HG03196 (cell line): ENCODE data around the gene MDC1.
"Not testable (repeated sequence)": the region's sequence is repeated elsewhere in the genome, so short reads cannot be mapped to it uniquely, and the experiment has no call there.

Experiments used
- ATAC-seq: cut with Tn5 transposase; IDR thresholded peaks from one replicate; pipeline ENCODE4 v1.9.1; 2021; ENCODE audit not compliant: unreplicated experiment

MDC1 gene

GRCh38 chr6:30683183-30683979, 33.7 kb downstream of the MDC1 start:
- no peak for ATAC-seq

- peak; percentile 37 for ATAC-seq
Observed at GRCh38 chr6:30682143-30683117, 34.7 kb downstream of the MDC1 start.

- no peak for ATAC-seq
Observed at GRCh38 chr6:30681766-30682142, 35.3 kb downstream of the MDC1 start.

- no peak for ATAC-seq
Observed at GRCh38 chr6:30679765-30680535, 37.1 kb downstream of the MDC1 start.

- no peak for ATAC-seq
Observed at GRCh38 chr6:30678964-30679726, 37.9 kb downstream of the MDC1 start.

GRCh38 chr6:30676660-30677285, 40.3 kb downstream of the MDC1 start:
- no peak for ATAC-seq

- peak; percentile 66 for ATAC-seq
Observed at GRCh38 chr6:30672445-30673253, 44.4 kb downstream of the MDC1 start, which contains the start of gene DHX16. TSS of gene DHX16 (minus strand) at chr6:30673006. CDS start at chr6:30672841, 165 bp downstream.

GRCh38 chr6:30670760-30671527, 46.1 kb downstream of the MDC1 start:
- ATAC-seq = no peak

- ATAC-seq = not testable (repeated sequence)
Observed at GRCh38 chr6:30666300-30666699, 50.8 kb downstream of the MDC1 start.

GRCh38 chr6:30664994-30665767, 51.9 kb downstream of the MDC1 start:
- no peak for ATAC-seq

- ATAC-seq = not testable (repeated sequence)
Observed at GRCh38 chr6:30657922-30658321, 59.2 kb downstream of the MDC1 start.

- no peak for ATAC-seq
Observed at GRCh38 chr6:30657454-30657853, 59.6 kb downstream of the MDC1 start.

- no peak for ATAC-seq
Observed at GRCh38 chr6:30656513-30656912, 60.6 kb downstream of the MDC1 start.

- no peak for ATAC-seq
Observed at GRCh38 chr6:30655743-30656094, 61.4 kb downstream of the MDC1 start.

- no peak for ATAC-seq
Observed at GRCh38 chr6:30654798-30655742, 62.0 kb downstream of the MDC1 start.

GRCh38 chr6:30651143-30651542, 65.9 kb downstream of the MDC1 start:
- no peak for ATAC-seq
